Measurements from ENCODE around the gene SAA2.

DNA sequence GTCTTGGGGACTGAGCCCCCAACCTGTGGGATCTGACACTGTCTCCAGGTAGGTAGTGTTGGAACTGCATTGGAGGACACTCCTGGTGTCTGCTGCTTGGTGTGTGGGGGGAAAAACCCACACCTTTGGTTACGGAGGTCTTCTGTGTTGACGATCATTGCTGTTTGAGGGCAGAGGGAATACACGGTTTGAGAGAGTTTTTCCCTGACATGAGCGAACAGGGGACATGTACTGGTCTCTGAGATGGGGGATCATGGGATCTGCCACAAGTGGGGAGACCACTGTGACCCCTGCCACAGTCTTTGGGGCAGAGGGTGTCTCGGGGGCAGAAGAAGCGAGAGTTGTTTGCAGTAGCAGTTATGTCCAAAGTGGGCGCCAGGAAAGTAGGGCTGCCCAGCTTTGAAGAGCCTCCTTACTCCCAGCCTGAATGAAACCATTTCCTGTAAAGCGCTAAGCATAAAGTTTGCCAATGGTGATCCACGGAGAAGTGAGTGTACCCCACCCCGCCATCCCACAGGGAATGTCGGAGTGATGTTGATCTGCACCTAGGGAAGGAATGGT lies 5.4 kb upstream of the SAA2 start:
- TF ChIP-seq, protein P1, sequence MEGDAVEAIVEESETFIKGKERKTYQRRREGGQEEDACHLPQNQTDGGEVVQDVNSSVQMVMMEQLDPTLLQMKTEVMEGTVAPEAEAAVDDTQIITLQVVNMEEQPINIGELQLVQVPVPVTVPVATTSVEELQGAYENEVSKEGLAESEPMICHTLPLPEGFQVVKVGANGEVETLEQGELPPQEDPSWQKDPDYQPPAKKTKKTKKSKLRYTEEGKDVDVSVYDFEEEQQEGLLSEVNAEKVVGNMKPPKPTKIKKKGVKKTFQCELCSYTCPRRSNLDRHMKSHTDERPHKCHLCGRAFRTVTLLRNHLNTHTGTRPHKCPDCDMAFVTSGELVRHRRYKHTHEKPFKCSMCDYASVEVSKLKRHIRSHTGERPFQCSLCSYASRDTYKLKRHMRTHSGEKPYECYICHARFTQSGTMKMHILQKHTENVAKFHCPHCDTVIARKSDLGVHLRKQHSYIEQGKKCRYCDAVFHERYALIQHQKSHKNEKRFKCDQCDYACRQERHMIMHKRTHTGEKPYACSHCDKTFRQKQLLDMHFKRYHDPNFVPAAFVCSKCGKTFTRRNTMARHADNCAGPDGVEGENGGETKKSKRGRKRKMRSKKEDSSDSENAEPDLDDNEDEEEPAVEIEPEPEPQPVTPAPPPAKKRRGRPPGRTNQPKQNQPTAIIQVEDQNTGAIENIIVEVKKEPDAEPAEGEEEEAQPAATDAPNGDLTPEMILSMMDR (conservative IDR thresholded peaks at IDR 0.05; ENCODE audit: low read length): no peak
- TF ChIP-seq EZH2phosphoT487 (IDR thresholded peaks at IDR 0.05; ENCODE audit: borderline replicate concordance): no peak
